ENCODE data around the gene FLNB.

DNA sequence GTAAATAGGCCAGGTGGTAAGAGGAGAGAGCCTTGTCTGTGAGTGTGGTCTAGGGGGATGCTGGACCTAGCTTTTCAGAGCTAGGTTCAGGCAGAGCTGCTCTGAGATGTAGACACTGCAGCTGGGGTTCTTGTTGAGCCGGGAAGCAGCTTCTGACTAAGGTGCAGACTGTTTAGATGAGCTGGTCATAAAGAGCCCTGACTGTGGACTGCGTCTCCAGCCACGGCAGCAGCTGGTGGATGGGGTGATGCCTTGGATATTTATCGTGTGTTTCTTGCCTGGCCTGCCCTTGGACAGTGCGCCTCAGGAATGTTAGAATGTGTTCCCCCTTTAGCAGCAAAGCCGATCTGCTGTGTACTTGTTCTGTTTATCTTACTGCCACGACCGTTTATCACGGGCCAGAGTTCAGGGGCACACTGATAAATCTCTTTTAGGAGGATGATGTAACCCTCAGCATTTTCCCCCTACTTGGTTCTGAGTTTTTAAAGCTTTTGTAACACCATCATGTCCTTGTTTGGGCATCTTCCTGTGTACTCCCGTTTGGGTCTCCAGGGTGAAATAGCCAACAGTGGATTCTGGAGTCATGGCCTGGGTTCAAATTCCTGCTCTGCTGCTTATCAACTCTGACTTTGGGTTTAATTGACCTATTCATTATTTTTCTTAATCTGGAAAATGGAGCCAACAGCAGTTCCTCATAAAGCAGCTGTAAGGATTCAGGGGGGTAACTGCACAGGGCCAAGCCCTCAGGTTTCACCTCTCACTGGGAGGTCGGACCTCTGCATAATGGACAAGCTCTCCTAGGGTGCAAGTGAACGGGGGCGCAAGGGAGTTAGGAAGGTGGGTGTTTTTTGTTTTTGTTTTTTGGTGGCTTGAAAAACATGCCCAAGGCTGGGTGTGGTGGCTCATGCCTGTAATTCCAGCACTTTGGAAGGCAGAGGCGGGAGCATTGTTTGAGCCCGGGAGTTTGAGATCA, 51.4 kb downstream of the FLNB start:
- no peak for TF ChIP-seq MAFK (IDR thresholded peaks at IDR 0.05; ENCODE audit: low read depth, low read length)
- TF ChIP-seq EP300 (IDR thresholded peaks at IDR 0.05; ENCODE audit: borderline replicate concordance in 1 of 2, low read depth in 2 of 2, low read length in 2 of 2) = no peak
- no peak for TF ChIP-seq USF2 (IDR thresholded peaks at IDR 0.05; ENCODE audit: low read length)
- no peak for TF ChIP-seq PHF8 (conservative IDR thresholded peaks at IDR 0.05; ENCODE audit: low read depth, low read length)
- TF ChIP-seq ZNF274 (IDR thresholded peaks at IDR 0.05; ENCODE audit: borderline replicate concordance, extremely low read depth, low read length) = no peak
- TF ChIP-seq, protein P1, sequence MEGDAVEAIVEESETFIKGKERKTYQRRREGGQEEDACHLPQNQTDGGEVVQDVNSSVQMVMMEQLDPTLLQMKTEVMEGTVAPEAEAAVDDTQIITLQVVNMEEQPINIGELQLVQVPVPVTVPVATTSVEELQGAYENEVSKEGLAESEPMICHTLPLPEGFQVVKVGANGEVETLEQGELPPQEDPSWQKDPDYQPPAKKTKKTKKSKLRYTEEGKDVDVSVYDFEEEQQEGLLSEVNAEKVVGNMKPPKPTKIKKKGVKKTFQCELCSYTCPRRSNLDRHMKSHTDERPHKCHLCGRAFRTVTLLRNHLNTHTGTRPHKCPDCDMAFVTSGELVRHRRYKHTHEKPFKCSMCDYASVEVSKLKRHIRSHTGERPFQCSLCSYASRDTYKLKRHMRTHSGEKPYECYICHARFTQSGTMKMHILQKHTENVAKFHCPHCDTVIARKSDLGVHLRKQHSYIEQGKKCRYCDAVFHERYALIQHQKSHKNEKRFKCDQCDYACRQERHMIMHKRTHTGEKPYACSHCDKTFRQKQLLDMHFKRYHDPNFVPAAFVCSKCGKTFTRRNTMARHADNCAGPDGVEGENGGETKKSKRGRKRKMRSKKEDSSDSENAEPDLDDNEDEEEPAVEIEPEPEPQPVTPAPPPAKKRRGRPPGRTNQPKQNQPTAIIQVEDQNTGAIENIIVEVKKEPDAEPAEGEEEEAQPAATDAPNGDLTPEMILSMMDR (IDR thresholded peaks at IDR 0.05; ENCODE audit: control extremely low read depth in 1 of 3, insufficient read depth in 1 of 3, low read depth in 1 of 3, low read length in 3 of 3) = no peak
- TF ChIP-seq POLR2AphosphoS5 (IDR thresholded peaks at IDR 0.05; ENCODE audit: low read depth, low read length) = no peak
- no peak for TF ChIP-seq GTF2F1 (IDR thresholded peaks at IDR 0.05; ENCODE audit: borderline replicate concordance, low read depth, low read length)
- TF ChIP-seq EZH2 (IDR thresholded peaks at IDR 0.05; ENCODE audit: low read depth, low read length, severe bottlenecking) = no peak
- TF ChIP-seq EGR1 (IDR thresholded peaks at IDR 0.05; ENCODE audit: borderline replicate concordance, low read depth, low read length) = no peak
- no peak for TF ChIP-seq SUZ12 (IDR thresholded peaks at IDR 0.05; ENCODE audit: low read length)
- TF ChIP-seq SP2 (IDR thresholded peaks at IDR 0.05; ENCODE audit: low read length) = no peak
- no peak for TF ChIP-seq TEAD4 (IDR thresholded peaks at IDR 0.05; ENCODE audit: low read depth, low read length)
